Upper lobe of left lung (tissue), 6 donors: Measurements from ENCODE around the gene KCNIP4. TPM values are rescaled to one million over a fixed set of nuclear protein-coding genes. Genes with fewer than 3 reads are reported as not detected.

Experiments
- ATAC-seq, 2 donors: fragments of 200-7000 bp; cut with Tn5 transposase; one replicate each; pipeline ENCODE4 v1.9.1; 2022; ENCODE audit warnings: mild to moderate bottlenecking in 2 of 2, moderate library complexity in 2 of 2; ENCODE audit not compliant: low FRiP score in 2 of 2
- DNase-seq, 2 donors: peaks; one replicate each; pipeline ENCODE4 v3.0.0-alpha.2; 2019 to 2020
- H3K27ac ChIP-seq, 4 donors: fragments of 200-600 bp; sonication (generic); one replicate each; pipeline ENCODE4 v1.5.1; 2016 to 2019
- H3K27me3 ChIP-seq, 4 donors: fragments of 200-600 bp; sonication (generic); one replicate each; pipeline ENCODE4 v1.5.1; 2017 to 2019
- H3K36me3 ChIP-seq, 4 donors: fragments of 200-600 bp; sonication (generic); one replicate each; pipeline ENCODE4 v1.5.1; 2016 to 2019
- H3K4me1 ChIP-seq, 4 donors: fragments of 200-600 bp; sonication (generic); one replicate each; pipeline ENCODE4 v1.5.1; 2018 to 2019
- H3K4me3 ChIP-seq, 4 donors: fragments of 200-600 bp; sonication (generic); one replicate each; pipeline ENCODE4 v1.5.1; 2017 to 2019; ENCODE audit warnings: mild to moderate bottlenecking in 2 of 4, moderate library complexity in 1 of 4
- H3K9me3 ChIP-seq, 4 donors: fragments of 200-600 bp; sonication (generic); one replicate each; pipeline ENCODE4 v1.5.1; 2018 to 2019
- CTCF ChIP-seq, 6 experiments: fragments of 450-650 bp in 4 of 6; fragments of 200-600 bp in 2 of 6; sonication (generic) in 2 of 6; IDR thresholded peaks; one replicate each; pipeline ENCODE4 v1.5.1; 2016 to 2019; ENCODE audit warnings: antibody characterized with exemption in 6 of 6
- EP300 ChIP-seq, 4 donors: sonication (generic); formaldehyde crosslinking; IDR thresholded peaks; one replicate each; pipeline ENCODE4 v1.5.1; 2017; ENCODE audit warnings: antibody characterized with exemption in 4 of 4, control low read depth in 2 of 4
- POLR2A ChIP-seq, 4 donors: fragments of 450-650 bp; IDR thresholded peaks; one replicate each; pipeline ENCODE4 v1.5.1; 2016 to 2017; ENCODE audit warnings: antibody characterized with exemption in 4 of 4, mild to moderate bottlenecking in 2 of 4
- POLR2AphosphoS5 ChIP-seq, 2 donors: sonication (generic); formaldehyde crosslinking; IDR thresholded peaks; one replicate each; pipeline ENCODE4 v1.5.1; 2017; ENCODE audit warnings: antibody characterized with exemption in 2 of 2
- WGBS, 2 donors: methylation state at CpG; one replicate each; pipeline ENCODE4 v1.1.5; 2017 to 2018; 5-methylcytosine and 5-hydroxymethylcytosine counted together
- total RNA-seq, 6 donors: library from RNA; depleted of rRNA in 4 of 6; stranded (reverse); fragments of >200 nt in 4 of 6; gene quantifications; one replicate each; pipeline versions ENCODE4 v1.1.0 to v1.2.1, GENCODE V29; 2016 to 2021
- donor health status: DM: no; HTN: no; CAD: no; lungs with moderate emphysema.
- donor health status: DM: no; HTN: yes; CAD: no; lungs with severe emphysema.

KCNIP4 gene
- total RNA-seq, 6 donors from 2014 or later = 0.20 TPM; not detected in 5

GRCh38 chr4:20680736-20681135, 1267.8 kb downstream of the KCNIP4 start:
- no peak overlapping the region for H3K27ac ChIP-seq
- no peaks in the 10 kb centered on the region for H3K9me3 ChIP-seq
- WGBS, 2 donors = 47 to 68% methylated on average over 1 of the region's 1 CpG
- TF ChIP-seq POLR2AphosphoS5 (IDR thresholded peaks at IDR 0.05) (no peak), POLR2A (IDR thresholded peaks at IDR 0.05) (no peak), EP300 (IDR thresholded peaks at IDR 0.05) (no peak), CTCF (IDR thresholded peaks at IDR 0.05) (no peak)
- H3K27me3 ChIP-seq = no peaks in the 10 kb centered on the region
- H3K36me3 ChIP-seq = no peaks in the 10 kb centered on the region
- no peak for ATAC-seq
- no peak for DNase-seq
- H3K4me1 ChIP-seq = no peaks in the 10 kb centered on the region
- no peak overlapping the region for H3K4me3 ChIP-seq

- TF ChIP-seq POLR2AphosphoS5 (IDR thresholded peaks at IDR 0.05) (no peak), POLR2A (IDR thresholded peaks at IDR 0.05) (no peak)
- Histone ChIP-seq H3K4me3 (no peak overlapping the region), H3K9me3 (no peaks in the 10 kb centered on the region), H3K36me3 (no peaks in the 10 kb centered on the region), H3K4me1 (no peaks in the 10 kb centered on the region), H3K27me3 (no peaks in the 10 kb centered on the region), H3K27ac (no peak overlapping the region)
- 52 to 87% methylated on average over 1 of the region's 1 CpG for WGBS, 2 donors
- DNase-seq (no peak), ATAC-seq (no peak)
Measured at GRCh38 chr4:20679951-20680350, 1268.6 kb downstream of the KCNIP4 start.
